GM19468 (cell line): ENCODE data around the gene ANKRD10.

Experiments
- ATAC-seq: cut with Tn5 transposase; IDR thresholded peaks from one replicate; pipeline ENCODE4 v1.9.1; 2021; ENCODE audit warnings: mild to moderate bottlenecking, moderate library complexity, moderate number of reproducible peaks; ENCODE audit not compliant: unreplicated experiment; ENCODE audit errors: extremely low read depth

ANKRD10 gene

DNA sequence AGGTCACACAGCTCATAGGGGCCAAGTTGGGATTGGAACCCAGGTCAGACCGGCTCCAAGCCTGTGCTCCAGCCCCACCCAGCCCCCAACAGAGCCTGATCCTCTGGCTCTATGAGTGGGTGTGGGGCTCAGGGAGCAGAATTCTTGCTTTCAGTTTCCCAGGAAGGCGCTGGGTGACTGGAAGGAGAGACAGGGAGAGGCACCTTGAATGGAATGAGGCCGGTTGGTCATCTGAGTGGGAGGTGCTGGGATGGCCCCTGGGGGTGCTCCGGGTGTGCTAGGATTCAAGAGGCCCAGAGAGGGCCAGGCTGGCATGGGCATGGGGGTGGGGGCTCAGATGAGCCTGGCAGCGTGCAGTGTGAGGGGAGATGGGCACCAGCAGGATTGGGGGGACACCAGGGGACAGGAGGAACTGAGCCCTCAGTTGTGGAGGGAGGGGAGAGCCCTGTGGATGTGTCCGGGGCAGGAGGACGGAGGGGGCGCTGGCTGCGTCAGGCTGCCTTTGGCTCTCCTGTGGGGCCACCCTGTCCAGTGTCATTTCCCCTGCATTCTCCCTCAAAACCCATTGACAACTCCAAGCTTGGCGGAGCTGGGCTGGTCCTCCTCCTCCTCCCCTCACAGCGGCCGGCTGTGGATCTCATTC lies 31.2 kb upstream of the ANKRD10 start:
- no peak for ATAC-seq

GRCh38 chr13:110944968-110945927 lies 30.4 kb upstream of the ANKRD10 start:
- ATAC-seq = no peak

DNA sequence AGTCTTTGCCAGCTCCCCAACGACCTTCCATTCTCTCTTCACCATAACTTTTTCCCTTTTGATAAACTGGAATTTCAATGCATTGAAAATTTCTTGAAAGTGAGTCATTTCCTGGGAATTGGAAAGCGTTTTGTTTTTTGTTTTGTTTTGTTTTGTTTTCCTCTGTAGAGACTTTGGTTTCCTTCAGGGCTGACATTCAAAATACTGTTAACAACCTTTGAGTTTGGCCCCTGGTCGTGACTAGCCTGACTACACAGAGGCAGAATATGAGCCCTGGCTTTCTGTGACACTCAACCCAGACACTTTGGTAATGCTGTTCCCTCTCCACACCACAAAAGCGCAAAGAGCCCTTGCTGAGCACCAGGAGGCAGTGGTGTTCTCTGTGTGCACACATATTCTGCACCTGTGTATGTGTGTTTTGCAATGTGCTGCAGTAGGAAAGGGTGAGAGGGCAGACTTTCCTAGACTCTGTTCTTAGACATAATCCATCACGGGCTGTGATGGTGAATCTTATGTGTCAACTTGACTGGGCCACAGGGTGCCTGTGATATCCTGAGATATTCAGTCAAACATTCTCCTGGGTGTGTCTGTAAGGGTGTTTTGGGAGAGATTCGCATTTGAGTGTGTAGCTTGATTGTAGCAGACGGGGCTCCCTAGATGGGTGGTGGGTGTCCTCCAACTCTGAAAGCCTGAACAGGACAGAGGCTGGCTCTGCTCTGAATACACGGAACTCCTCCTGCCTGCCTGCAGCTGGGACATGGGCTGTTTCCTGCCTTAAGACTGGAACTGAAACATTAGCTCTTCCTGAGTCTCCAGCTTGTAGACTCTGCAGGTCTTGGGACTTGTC lies 29.5 kb upstream of the ANKRD10 start:
- no peak for ATAC-seq

DNA sequence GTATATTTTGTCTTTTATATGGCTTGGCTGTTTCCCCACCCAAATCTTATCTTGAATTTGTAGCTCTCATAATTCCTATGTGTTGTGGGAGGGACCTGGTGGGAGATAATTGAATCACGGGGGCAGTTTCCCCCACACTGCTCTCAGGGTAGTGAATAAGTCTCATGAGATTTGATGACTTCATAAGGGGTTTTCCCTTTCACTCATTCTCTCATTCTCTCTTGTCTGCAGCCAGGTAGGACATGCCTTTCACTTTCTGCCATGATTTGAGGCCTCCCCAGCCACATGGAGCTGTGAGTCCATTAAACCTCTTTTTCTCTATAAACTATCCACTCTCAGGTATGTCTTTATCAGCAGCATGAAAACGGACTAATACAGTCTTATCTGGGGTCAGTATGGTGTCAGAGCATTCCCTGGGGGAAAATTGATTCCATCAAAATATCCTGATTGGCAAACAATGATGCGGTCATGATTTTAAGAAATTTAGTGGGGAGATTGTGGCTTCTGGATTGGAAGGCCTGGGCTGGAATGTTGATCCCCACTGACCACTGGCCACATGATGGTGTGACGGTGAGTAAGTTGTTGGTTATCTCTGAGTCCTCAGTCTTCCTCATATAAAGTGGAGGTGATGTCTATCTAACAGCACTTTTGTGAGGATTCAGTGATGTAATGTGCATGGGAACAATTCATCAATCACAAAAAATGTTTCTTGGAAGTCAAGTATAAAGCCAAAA lies 27.5 kb upstream of the ANKRD10 start:
- ATAC-seq = peak; percentile 28

DNA sequence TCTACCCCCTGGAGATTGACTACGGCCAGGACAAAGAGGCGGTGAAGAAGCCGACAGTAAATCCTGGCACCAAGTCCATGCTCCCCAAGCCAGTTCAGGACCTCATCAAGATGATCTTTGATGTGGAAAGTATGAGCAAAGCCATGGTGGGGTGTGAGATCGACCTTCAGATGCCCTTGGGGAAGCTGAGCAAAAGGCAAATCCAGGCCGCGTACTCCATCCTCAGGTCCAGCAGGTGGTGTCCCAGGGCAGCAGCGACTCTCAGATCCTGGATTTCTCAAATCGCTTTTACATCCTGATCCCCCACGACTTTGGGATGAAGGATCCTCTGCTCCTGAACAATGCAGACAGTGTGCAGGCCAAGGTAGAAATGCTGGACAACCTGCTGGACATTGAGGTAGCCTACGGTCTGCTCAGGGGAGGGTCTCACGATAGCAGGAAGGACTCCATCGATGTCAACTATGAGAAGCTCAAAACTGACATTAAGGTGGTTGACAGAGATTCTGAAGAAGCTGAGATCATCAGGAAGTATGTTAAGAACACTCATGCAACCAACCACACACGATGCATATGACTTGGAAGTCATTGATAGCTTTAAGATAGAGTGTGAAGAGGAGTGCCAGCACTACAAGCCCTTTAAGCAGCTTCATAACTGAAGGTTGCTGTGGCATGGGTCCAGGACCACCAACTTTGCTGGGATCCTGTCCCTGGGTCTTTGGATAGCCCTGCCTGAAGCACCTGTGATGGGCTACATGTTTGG lies 24.0 kb upstream of the ANKRD10 start:
- no peak for ATAC-seq

- ATAC-seq = no peak
Observed at GRCh38 chr13:110937511-110938285, 22.8 kb upstream of the ANKRD10 start.

DNA sequence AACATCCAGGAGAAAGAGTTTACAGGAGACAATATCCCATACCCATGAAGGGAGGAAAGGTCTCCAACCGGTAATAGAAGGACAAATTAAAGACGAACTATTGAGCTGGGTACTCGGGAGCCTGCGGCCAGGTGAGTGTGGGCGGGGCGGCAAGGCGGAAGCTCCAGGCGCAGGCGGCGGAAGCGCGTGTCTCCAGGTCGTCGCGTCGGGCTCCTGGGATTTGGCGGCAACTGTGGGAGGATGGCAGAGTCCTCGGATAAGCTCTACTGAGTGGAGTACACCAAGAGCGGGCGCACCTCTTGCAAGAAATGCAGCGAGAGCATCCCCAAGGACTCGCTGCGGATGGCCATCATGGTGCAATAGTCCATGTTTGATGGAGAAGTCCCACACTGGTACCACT lies 21.6 kb upstream of the ANKRD10 start:
- no peak for ATAC-seq

- no peak for ATAC-seq
Observed at GRCh38 chr13:110932588-110932987, 17.7 kb upstream of the ANKRD10 start.

DNA sequence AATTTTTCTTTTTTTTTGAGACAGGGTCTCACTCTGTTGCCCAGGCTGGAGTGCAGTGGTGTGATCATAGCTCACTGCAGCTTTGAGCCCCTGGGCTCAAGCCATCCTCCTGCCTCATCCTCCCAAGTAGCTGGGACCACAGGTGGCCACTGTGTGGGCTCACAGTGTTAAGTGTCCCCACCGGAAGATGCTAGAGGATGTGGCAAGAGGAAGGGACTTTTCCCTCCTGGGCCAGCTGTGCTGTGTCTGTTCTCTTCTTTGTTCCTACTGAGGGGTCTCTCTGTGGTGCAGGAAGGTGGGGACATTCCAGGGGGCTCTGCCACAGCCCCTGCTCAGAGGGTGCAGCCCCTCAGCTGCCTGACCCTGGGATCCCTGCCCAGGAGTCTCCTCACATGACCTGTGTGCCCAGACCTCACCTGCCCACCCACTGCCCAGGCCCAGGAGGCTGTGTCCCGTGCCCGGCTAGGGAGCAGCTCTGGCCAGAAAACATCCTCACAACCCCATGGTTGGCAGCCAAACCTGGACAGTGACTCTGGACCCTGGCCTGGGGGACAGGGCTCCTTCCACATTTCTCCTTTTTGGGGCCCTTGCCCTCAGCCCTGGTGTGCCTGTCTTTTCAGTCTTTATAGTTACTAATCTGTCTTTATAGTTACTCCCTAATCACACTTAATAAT lies 14.4 kb upstream of the ANKRD10 start:
- ATAC-seq = no peak

DNA sequence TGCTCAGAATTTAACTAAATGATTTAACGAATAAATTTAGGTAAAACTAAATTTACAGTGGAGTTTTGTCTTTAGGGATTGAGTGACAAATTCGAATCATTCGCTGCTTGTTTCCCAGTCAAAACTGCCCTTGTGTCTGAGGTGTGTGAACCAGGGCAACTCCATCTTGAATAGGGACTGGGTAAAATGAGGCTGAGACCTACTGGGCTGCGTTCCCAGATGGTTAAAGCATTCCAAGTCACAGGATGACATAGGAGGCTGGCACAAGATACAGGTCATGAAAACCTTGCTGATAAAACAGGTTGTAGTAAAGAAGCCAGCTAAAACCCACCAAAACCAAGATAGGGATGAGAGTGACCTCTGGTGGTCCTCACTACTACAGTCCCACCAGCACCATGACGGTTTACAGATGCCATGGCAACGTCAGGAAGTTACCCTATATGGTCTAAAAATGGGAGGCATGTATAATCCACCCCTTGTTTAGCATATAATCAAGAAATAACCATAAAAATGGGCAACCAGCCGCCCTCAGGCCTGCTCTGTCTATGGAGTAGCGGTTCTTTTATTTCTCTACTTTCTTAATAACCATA lies 10.2 kb upstream of the ANKRD10 start:
- no peak for ATAC-seq

GRCh38 chr13:110924639-110924934 lies 9.7 kb upstream of the ANKRD10 start:
- no peak for ATAC-seq

GRCh38 chr13:110923777-110924638 lies 9.1 kb upstream of the ANKRD10 start:
- ATAC-seq = no peak

GRCh38 chr13:110923086-110923485 lies 8.2 kb upstream of the ANKRD10 start:
- ATAC-seq = no peak

DNA sequence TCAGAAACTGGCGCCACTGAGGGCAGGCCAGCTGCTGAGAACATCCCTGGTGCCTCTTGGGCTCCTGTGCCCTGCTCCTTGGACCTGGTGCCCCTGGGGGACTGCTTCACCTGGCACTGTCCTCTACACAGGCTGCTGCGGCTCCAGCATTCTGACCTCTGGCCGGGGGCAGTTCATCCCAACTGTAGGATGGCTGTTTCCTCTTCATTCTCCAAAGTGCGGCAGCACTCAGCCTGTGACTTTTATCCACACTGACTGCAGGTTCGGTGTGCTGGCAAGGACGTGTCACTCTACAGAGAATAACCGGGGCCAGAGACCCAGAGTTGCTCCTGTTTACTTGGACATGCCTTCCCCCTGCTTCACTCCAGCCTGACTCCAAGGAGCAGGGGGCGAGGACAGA lies 7.6 kb upstream of the ANKRD10 start:
- no peak for ATAC-seq

GRCh38 chr13:110921695-110922094 lies 6.8 kb upstream of the ANKRD10 start:
- ATAC-seq = no peak

GRCh38 chr13:110921209-110921608 lies 6.3 kb upstream of the ANKRD10 start:
- no peak for ATAC-seq

- no peak for ATAC-seq
Observed at GRCh38 chr13:110920038-110920437, 5.2 kb upstream of the ANKRD10 start.
